Measurements from ENCODE around the gene ACBD6.

GRCh38 chr1:180494370-180494769 lies 8.0 kb downstream of the ACBD6 start:
- TF ChIP-seq POLR2A (IDR thresholded peaks at IDR 0.05; ENCODE audit: low read depth), result no peak
- TF ChIP-seq, protein P1, sequence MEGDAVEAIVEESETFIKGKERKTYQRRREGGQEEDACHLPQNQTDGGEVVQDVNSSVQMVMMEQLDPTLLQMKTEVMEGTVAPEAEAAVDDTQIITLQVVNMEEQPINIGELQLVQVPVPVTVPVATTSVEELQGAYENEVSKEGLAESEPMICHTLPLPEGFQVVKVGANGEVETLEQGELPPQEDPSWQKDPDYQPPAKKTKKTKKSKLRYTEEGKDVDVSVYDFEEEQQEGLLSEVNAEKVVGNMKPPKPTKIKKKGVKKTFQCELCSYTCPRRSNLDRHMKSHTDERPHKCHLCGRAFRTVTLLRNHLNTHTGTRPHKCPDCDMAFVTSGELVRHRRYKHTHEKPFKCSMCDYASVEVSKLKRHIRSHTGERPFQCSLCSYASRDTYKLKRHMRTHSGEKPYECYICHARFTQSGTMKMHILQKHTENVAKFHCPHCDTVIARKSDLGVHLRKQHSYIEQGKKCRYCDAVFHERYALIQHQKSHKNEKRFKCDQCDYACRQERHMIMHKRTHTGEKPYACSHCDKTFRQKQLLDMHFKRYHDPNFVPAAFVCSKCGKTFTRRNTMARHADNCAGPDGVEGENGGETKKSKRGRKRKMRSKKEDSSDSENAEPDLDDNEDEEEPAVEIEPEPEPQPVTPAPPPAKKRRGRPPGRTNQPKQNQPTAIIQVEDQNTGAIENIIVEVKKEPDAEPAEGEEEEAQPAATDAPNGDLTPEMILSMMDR (IDR thresholded peaks at IDR 0.05), result no peak
